Colonic mucosa (tissue), 4 donors: ENCODE data around the gene ACRBP. TPM values are rescaled to one million over a fixed set of nuclear protein-coding genes. Genes with fewer than 3 reads are reported as not detected.
A peak's percentile ranks its signal among the peaks of the same experiment; 100 is the strongest.

Source experiments
- DNase-seq: peaks from one replicate; pipeline ENCODE4 v3.0.0-alpha.2; 2020
- H3K27ac ChIP-seq: fragments of 200-600 bp; one replicate; pipeline ENCODE4 v1.8.0; 2021
- H3K27me3 ChIP-seq: fragments of 200-600 bp; one replicate; pipeline ENCODE4 v1.8.0; 2021
- H3K36me3 ChIP-seq: fragments of 200-600 bp; one replicate; pipeline ENCODE4 v1.8.0; 2021
- H3K4me1 ChIP-seq: fragments of 200-600 bp; one replicate; pipeline ENCODE4 v1.8.0; 2021; ENCODE audit warnings: mild to moderate bottlenecking
- H3K4me3 ChIP-seq: fragments of 200-600 bp; one replicate; pipeline ENCODE4 v1.8.0; 2021
- H3K9ac ChIP-seq, 2 donors: one replicate each; pipeline ENCODE4 v1.7.0; 2013; ENCODE audit warnings: control low read depth in 2 of 2, low read depth in 2 of 2, low read length in 2 of 2
- H3K9me3 ChIP-seq: fragments of 200-600 bp; one replicate; pipeline ENCODE4 v1.8.0; 2021
- CTCF ChIP-seq: fragments of 200-600 bp; IDR thresholded peaks from one replicate; pipeline ENCODE4 v1.8.0; 2022; ENCODE audit warnings: antibody characterized with exemption, mild to moderate bottlenecking
- intact Hi-C: fragments of 100-400 bp; cut with DNase I; formaldehyde crosslinking; loops from one replicate; pipeline ENCODE4 v1.14.1; 2022
- total RNA-seq, 2 donors: library from RNA; stranded (reverse); fragmentation: NEBNext Ultra II Directional in 1 of 2; extraction: Animal tissue kit (Norgen Biotek cat#: 25700) in 1 of 2; gene quantifications; one replicate each; pipeline ENCODE4 v1.2.1, GENCODE V29; 2021
- donor health status: healthy.
- donor health status: DM: no; HTN: no; CAD: no.
- donor health status: DM: no; HTN: no; CAD: no.

The ACRBP gene
- total RNA-seq, 2 donors from 2014 or later = 1.6 to 1.9 TPM

GRCh38 chr12:6614513-6615172 is 32.6 kb downstream of the ACRBP start:
- DNase-seq = peak; percentile 61
- TF ChIP-seq CTCF = no peak
- no peak overlapping the region for H3K4me3 ChIP-seq
- peak overlapping the region; percentile 72 for H3K27ac ChIP-seq
- intact Hi-C loops = loop anchor here (5.0 kb wide), 1 partner anchor 73 kb away; the partner anchor contains the start of gene ZNF384
- H3K4me1 ChIP-seq = peaks cover 6% of the 10 kb centered on the region
- H3K27me3 ChIP-seq = no peaks in the 10 kb centered on the region
- no peaks in the 10 kb centered on the region for H3K36me3 ChIP-seq
- H3K9ac ChIP-seq = peak overlapping the region in 1 of 2 donors; percentile 52
- H3K9me3 ChIP-seq = no peaks in the 10 kb centered on the region

GRCh38 chr12:6613776-6614512 is 33.3 kb downstream of the ACRBP start:
- Histone ChIP-seq H3K27ac (peak overlapping the region; percentile 72), H3K9ac (peak overlapping the region in 1 of 2 donors; percentile 52), H3K27me3 (no peaks in the 10 kb centered on the region), H3K36me3 (no peaks in the 10 kb centered on the region), H3K4me3 (no peak overlapping the region), H3K4me1 (peaks cover 6% of the 10 kb centered on the region), H3K9me3 (no peaks in the 10 kb centered on the region)
- DNase-seq = peak; percentile 91
- TF ChIP-seq CTCF = no peak
- intact Hi-C loops = no loop called here

GRCh38 chr12:6613015-6613775 is 34.0 kb downstream of the ACRBP start:
- Histone ChIP-seq H3K27ac (peak overlapping the region; percentile 72), H3K9ac (peak overlapping the region; percentile 46 to 84), H3K9me3 (no peaks in the 10 kb centered on the region), H3K27me3 (no peaks in the 10 kb centered on the region), H3K36me3 (no peaks in the 10 kb centered on the region), H3K4me3 (no peak overlapping the region), H3K4me1 (peaks cover 6% of the 10 kb centered on the region)
- DNase-seq = peak; percentile 83
- no peak for TF ChIP-seq CTCF
- intact Hi-C loops = no loop called here

GRCh38 chr12:6612652-6613014 is 34.6 kb downstream of the ACRBP start:
- H3K9me3 ChIP-seq = no peaks in the 10 kb centered on the region
- H3K27me3 ChIP-seq = no peaks in the 10 kb centered on the region
- intact Hi-C loops = no loop called here
- H3K27ac ChIP-seq = peak overlapping the region; percentile 72
- H3K9ac ChIP-seq = peak overlapping the region; percentile 46 to 84
- no peaks in the 10 kb centered on the region for H3K36me3 ChIP-seq
- DNase-seq = no peak
- no peak overlapping the region for H3K4me3 ChIP-seq
- H3K4me1 ChIP-seq = peaks cover 6% of the 10 kb centered on the region
- no peak for TF ChIP-seq CTCF

- Histone ChIP-seq H3K27ac (peak overlapping the region; percentile 72), H3K36me3 (no peaks in the 10 kb centered on the region), H3K27me3 (no peaks in the 10 kb centered on the region), H3K9ac (peak overlapping the region; percentile 29 to 84), H3K4me1 (peaks cover 6% of the 10 kb centered on the region), H3K9me3 (no peaks in the 10 kb centered on the region), H3K4me3 (no peak overlapping the region)
- peak; percentile 36 for DNase-seq
- intact Hi-C loops = no loop called here
- no peak for TF ChIP-seq CTCF
These were observed 35.0 kb downstream of the ACRBP start for GRCh38 chr12:6612247-6612646.
